Panc1 (cell line): Measurements from ENCODE around the gene MAPKAP1. TPM values are rescaled to one million over a fixed set of nuclear protein-coding genes. Genes with fewer than 3 reads are reported as not detected.

Experiments used
- ATAC-seq: fragments of 200-7000 bp; cut with Tn5 transposase; 2 replicates; pipeline ENCODE4 v1.9.1; 2020; ENCODE audit warnings: mild to moderate bottlenecking, moderate library complexity
- BruUV-seq: library from RNA; stranded (reverse); fragments of 400-500 nt; replicated peaks from 2 replicates; lab custom pipeline; 2021; lab: Mats Ljungman, UMichigan
- CTCF ChIA-PET: fragments of 300-600 bp; sonication (Branson Sonifier 250); formaldehyde crosslinking; loops from one replicate; lab custom pipeline; 2022; ENCODE audit warnings: antibody characterized with exemption; lab: Charles Lee
- POLR2A ChIA-PET: fragments of 300-600 bp; sonication (Branson Sonifier 250); formaldehyde crosslinking; loops from one replicate; lab custom pipeline; 2022; ENCODE audit warnings: antibody characterized with exemption; lab: Charles Lee
- DNase-seq: peaks from one replicate; pipeline ENCODE4 v3.0.0-alpha.2; 2010; ENCODE audit warnings: low read depth, low spot score
- H3K27ac ChIP-seq: 2 replicates; pipeline ENCODE4 v1.5.1; 2011; ENCODE audit warnings: mild to moderate bottlenecking, low read length, inconsistent platforms
- H3K27me3 ChIP-seq: fragments of 200-500 bp; sonication (Bioruptor generic); 2 replicates; pipeline ENCODE4 v1.6.0; 2014; ENCODE audit warnings: low read length, inconsistent platforms; ENCODE audit not compliant: control insufficient read depth, insufficient read depth
- H3K36me3 ChIP-seq: fragments of 200-500 bp; sonication (Bioruptor generic); 2 replicates; pipeline ENCODE4 v1.5.1; 2014; ENCODE audit warnings: inconsistent platforms, mild to moderate bottlenecking, low read length, moderate library complexity; ENCODE audit not compliant: control insufficient read depth, insufficient read depth
- H3K4me1 ChIP-seq: 2 replicates; pipeline ENCODE4 v1.5.1; 2011; ENCODE audit warnings: inconsistent platforms, mild to moderate bottlenecking, low read length, moderate library complexity; ENCODE audit not compliant: control insufficient read depth, insufficient read depth
- H3K4me3 ChIP-seq, 2 experiments: 2 replicates each; pipeline ENCODE4 v1.5.1; 2011 to 2012; ENCODE audit warnings: low read depth in 2 of 2, low read length in 2 of 2, mild to moderate bottlenecking in 2 of 2, inconsistent platforms in 1 of 2, moderate library complexity in 1 of 2
- H3K9me3 ChIP-seq: fragments of 200-500 bp; sonication (Bioruptor generic); 2 replicates; pipeline ENCODE4 v1.5.1; 2014; ENCODE audit warnings: low read depth, mild to moderate bottlenecking, inconsistent platforms, low read length, moderate library complexity; ENCODE audit not compliant: control insufficient read depth, insufficient read depth
- CTCF ChIP-seq: fragments of 450-650 bp; IDR thresholded peaks from 2 replicates; pipeline ENCODE4 v1.5.1; 2017; ENCODE audit warnings: mild to moderate bottlenecking
- POLR2AphosphoS5 ChIP-seq: IDR thresholded peaks from 2 replicates; pipeline ENCODE4 v1.6.1; 2012; ENCODE audit warnings: mild to moderate bottlenecking, low read depth, low read length, moderate library complexity
- REST ChIP-seq, 2 experiments: IDR thresholded peaks; 2 replicates each; pipeline ENCODE4 v1.6.1; 2011 to 2012; ENCODE audit warnings: low read depth in 2 of 2, control low read depth in 1 of 2, low read length in 1 of 2, mild to moderate bottlenecking in 1 of 2, moderate library complexity in 1 of 2; ENCODE audit not compliant: insufficient read depth in 1 of 2
- SIN3A ChIP-seq: IDR thresholded peaks from 2 replicates; pipeline ENCODE4 v1.6.1; 2012; ENCODE audit warnings: low read depth, mild to moderate bottlenecking, low read length, moderate library complexity, borderline replicate concordance; ENCODE audit not compliant: insufficient read depth
- TCF7L2 ChIP-seq: IDR thresholded peaks from 2 replicates; pipeline ENCODE4 v1.6.1; 2011; ENCODE audit warnings: mild to moderate bottlenecking, low read depth, low read length, inconsistent platforms
- in situ Hi-C: cut with HindIII; loops from 2 replicates; pipeline ENCODE4 v1.10.0; 2016; ENCODE audit warnings: low sequenced_read_pairs, low pct_unique_long_range_greater_than_20kb
- intact Hi-C: fragments of 100-400 bp; cut with micrococcal nuclease; formaldehyde crosslinking; loops from one replicate; pipeline ENCODE4 v1.10.0; 2022; ENCODE audit not compliant: unreplicated experiment
- total RNA-seq: library from RNA; stranded (reverse); gene quantifications from one replicate; pipeline ENCODE4 v1.2.1, GENCODE V29; 2021; ENCODE audit not compliant: unreplicated experiment

The MAPKAP1 gene
- total RNA-seq, 1 experiment from 2014 or later: 72.7 TPM

GRCh38 chr9:125529589-125530515 is 177.2 kb downstream of the MAPKAP1 start:
- Histone ChIP-seq H3K36me3 (no peaks in the 10 kb centered on the region), H3K27me3 (no peaks in the 10 kb centered on the region), H3K4me1 (no peaks in the 10 kb centered on the region), H3K27ac (no peak overlapping the region), H3K9me3 (no peaks in the 10 kb centered on the region), H3K4me3 (no peak overlapping the region)
- no TSS peak for BruUV-seq
- CTCF ChIA-PET: interaction anchor here (0.7 kb wide), 1 partner anchor 251 kb away, joined by 3 read pairs; no protein-coding TSS in a partner anchor
- TF ChIP-seq REST (IDR thresholded peaks at IDR 0.05; ENCODE audit: insufficient read depth in 1 of 2, low read depth in 2 of 2, low read length in 1 of 2): no peak
- no peak for TF ChIP-seq SIN3A
- TF ChIP-seq TCF7L2: no peak
- no peak for TF ChIP-seq POLR2AphosphoS5
- no peak for TF ChIP-seq CTCF
- in situ Hi-C loops (no loop called here), intact Hi-C loops (no loop called here)
- POLR2A ChIA-PET: interaction anchor here (0.6 to 0.7 kb wide), 2 partner anchors 8 to 496 kb away, joined by 3 to 6 read pairs; no protein-coding TSS in a partner anchor
- DNase-seq: no peak
- no peak for ATAC-seq

GRCh38 chr9:125529107-125529506 is 177.9 kb downstream of the MAPKAP1 start:
- H3K27me3 ChIP-seq: no peaks in the 10 kb centered on the region
- H3K36me3 ChIP-seq: no peaks in the 10 kb centered on the region
- ATAC-seq (no peak), DNase-seq (no peak)
- ChIA-PET POLR2A (interaction anchor here (0.7 kb wide), 1 partner anchor 497 kb away, joined by 6 read pairs; no protein-coding TSS in a partner anchor), CTCF (interaction anchor here (0.7 kb wide), 1 partner anchor 250 kb away, joined by 3 read pairs; no protein-coding TSS in a partner anchor)
- H3K4me3 ChIP-seq: no peak overlapping the region
- H3K27ac ChIP-seq: no peak overlapping the region
- in situ Hi-C loops (no loop called here), intact Hi-C loops (no loop called here)
- H3K4me1 ChIP-seq: no peaks in the 10 kb centered on the region
- TF ChIP-seq CTCF (no peak), REST (IDR thresholded peaks at IDR 0.05; ENCODE audit: insufficient read depth in 1 of 2, low read depth in 2 of 2, low read length in 1 of 2) (no peak), TCF7L2 (no peak), SIN3A (no peak), POLR2AphosphoS5 (no peak)
- no TSS peak for BruUV-seq
- no peaks in the 10 kb centered on the region for H3K9me3 ChIP-seq
